Neural progenitor cell (in vitro differentiated cells): ENCODE data around the gene EIF3B. TPM values are rescaled to one million over a fixed set of nuclear protein-coding genes. Genes with fewer than 3 reads are reported as not detected.

ENCODE experiments used
- DNase-seq: peaks from one replicate; pipeline ENCODE4 v3.0.0-alpha.2; 2016; ENCODE audit warnings: low spot score
- H2AFZ ChIP-seq: fragments of 200-600 bp; sonication (generic); replicated peaks from 2 replicates; pipeline ENCODE4 v1.6.1; 2016; ENCODE audit warnings: antibody characterized with exemption
- H3F3A ChIP-seq: fragments of 200-600 bp; sonication (generic); 2 replicates; pipeline ENCODE4 v1.6.1; 2016; ENCODE audit warnings: antibody characterized with exemption, low read depth
- H3K27ac ChIP-seq: fragments of 200-600 bp; sonication (generic); 2 replicates; pipeline ENCODE4 v1.5.1; 2016; ENCODE audit warnings: mild to moderate bottlenecking
- H3K27me3 ChIP-seq: fragments of 200-600 bp; sonication (generic); 2 replicates; pipeline ENCODE4 v1.6.1; 2016; ENCODE audit warnings: mild to moderate bottlenecking, moderate library complexity
- H3K36me3 ChIP-seq: fragments of 200-600 bp; sonication (generic); 2 replicates; pipeline ENCODE4 v1.5.1; 2016
- H3K4me1 ChIP-seq: fragments of 200-600 bp; sonication (generic); 2 replicates; pipeline ENCODE4 v1.6.1; 2016; ENCODE audit warnings: mixed run types
- H3K4me2 ChIP-seq: fragments of 200-600 bp; sonication (generic); 2 replicates; pipeline ENCODE4 v1.6.1; 2016
- H3K4me3 ChIP-seq: fragments of 200-600 bp; sonication (generic); 2 replicates; pipeline ENCODE4 v1.5.1; 2016
- H3K79me2 ChIP-seq: fragments of 200-600 bp; sonication (generic); 2 replicates; pipeline ENCODE4 v1.6.1; 2016; ENCODE audit warnings: low read depth
- H3K9ac ChIP-seq: fragments of 200-600 bp; sonication (generic); 2 replicates; pipeline ENCODE4 v1.6.1; 2016
- H3K9me3 ChIP-seq: fragments of 200-600 bp; sonication (generic); 2 replicates; pipeline ENCODE4 v1.5.1; 2016; ENCODE audit warnings: low read depth
- H4K20me1 ChIP-seq: fragments of 200-600 bp; sonication (generic); 2 replicates; pipeline ENCODE4 v1.6.1; 2016; ENCODE audit warnings: low read depth
- H3K27ac Mint-ChIP-seq: 3 replicates; pipeline ENCODE4 v1.8.0; 2021; ENCODE audit warnings: mixed read lengths
- H3K27me3 Mint-ChIP-seq: 2 replicates; pipeline ENCODE4 v1.8.0; 2022; ENCODE audit warnings: low read depth, mild to moderate bottlenecking, inconsistent platforms, moderate library complexity, mixed read lengths; ENCODE audit not compliant: insufficient read depth
- H3K36me3 Mint-ChIP-seq: 3 replicates; pipeline ENCODE4 v1.8.0; 2021; ENCODE audit warnings: mixed read lengths
- H3K4me1 Mint-ChIP-seq: 3 replicates; pipeline ENCODE4 v1.8.0; 2021; ENCODE audit warnings: mixed read lengths
- H3K4me3 Mint-ChIP-seq: 3 replicates; pipeline ENCODE4 v1.8.0; 2021; ENCODE audit warnings: mild to moderate bottlenecking, moderate library complexity, mixed read lengths
- H3K9me3 Mint-ChIP-seq: 3 replicates; pipeline ENCODE4 v1.8.0; 2020; ENCODE audit warnings: mixed read lengths
- EZH2 ChIP-seq: fragments of 200-600 bp; sonication (generic); IDR thresholded peaks from 2 replicates; pipeline ENCODE4 v1.6.1; 2017; ENCODE audit warnings: antibody characterized with exemption, mild to moderate bottlenecking, moderate library complexity
- EZH2phosphoT487 ChIP-seq: fragments of 200-600 bp; sonication (generic); IDR thresholded peaks from 2 replicates; pipeline ENCODE4 v1.6.1; 2017; ENCODE audit warnings: antibody characterized with exemption
- total RNA-seq: library from RNA; depleted of rRNA; stranded (reverse); fragments of >200 nt; gene quantifications from 2 replicates; pipeline ENCODE4 v1.2.3, GENCODE V29; 2015; ENCODE audit warnings: low replicate concordance
- TF ChIP-seq, protein P1 (sequence below): fragments of 200-600 bp; sonication (generic); IDR thresholded peaks from 2 replicates; pipeline ENCODE4 v1.5.1; 2017; ENCODE audit warnings: antibody characterized with exemption, mild to moderate bottlenecking

Gene EIF3B
- total RNA-seq, 1 donor from 2014 or later = 146 TPM

- no peaks in the 10 kb centered on the region for H4K20me1 ChIP-seq
- H3K36me3 ChIP-seq = no peaks in the 10 kb centered on the region
- no peak overlapping the region for H3K9ac ChIP-seq
- H3K79me2 ChIP-seq = peaks cover 12% of the 10 kb centered on the region
- no peak for DNase-seq
- Mint-ChIP-seq H3K9me3 (no peaks in the 10 kb centered on the region), H3K4me3 (no peak overlapping the region), H3K4me1 (peaks cover 6% of the 10 kb centered on the region), H3K27ac (no peak overlapping the region), H3K36me3 (no peaks in the 10 kb centered on the region), H3K27me3 (peaks cover 8% of the 10 kb centered on the region)
- no peak overlapping the region for H2AFZ ChIP-seq
- H3K27ac ChIP-seq = no peak overlapping the region
- no peak overlapping the region for H3K4me2 ChIP-seq
- TF ChIP-seq EZH2phosphoT487 (no peak), EZH2 (no peak)
- TF ChIP-seq, protein P1, sequence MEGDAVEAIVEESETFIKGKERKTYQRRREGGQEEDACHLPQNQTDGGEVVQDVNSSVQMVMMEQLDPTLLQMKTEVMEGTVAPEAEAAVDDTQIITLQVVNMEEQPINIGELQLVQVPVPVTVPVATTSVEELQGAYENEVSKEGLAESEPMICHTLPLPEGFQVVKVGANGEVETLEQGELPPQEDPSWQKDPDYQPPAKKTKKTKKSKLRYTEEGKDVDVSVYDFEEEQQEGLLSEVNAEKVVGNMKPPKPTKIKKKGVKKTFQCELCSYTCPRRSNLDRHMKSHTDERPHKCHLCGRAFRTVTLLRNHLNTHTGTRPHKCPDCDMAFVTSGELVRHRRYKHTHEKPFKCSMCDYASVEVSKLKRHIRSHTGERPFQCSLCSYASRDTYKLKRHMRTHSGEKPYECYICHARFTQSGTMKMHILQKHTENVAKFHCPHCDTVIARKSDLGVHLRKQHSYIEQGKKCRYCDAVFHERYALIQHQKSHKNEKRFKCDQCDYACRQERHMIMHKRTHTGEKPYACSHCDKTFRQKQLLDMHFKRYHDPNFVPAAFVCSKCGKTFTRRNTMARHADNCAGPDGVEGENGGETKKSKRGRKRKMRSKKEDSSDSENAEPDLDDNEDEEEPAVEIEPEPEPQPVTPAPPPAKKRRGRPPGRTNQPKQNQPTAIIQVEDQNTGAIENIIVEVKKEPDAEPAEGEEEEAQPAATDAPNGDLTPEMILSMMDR = no peak
- H3K4me3 ChIP-seq = no peak overlapping the region
- peaks cover 23% of the 10 kb centered on the region for H3F3A ChIP-seq
- no peaks in the 10 kb centered on the region for H3K4me1 ChIP-seq
- H3K9me3 ChIP-seq = no peaks in the 10 kb centered on the region
- H3K27me3 ChIP-seq = no peaks in the 10 kb centered on the region
Observed at GRCh38 chr7:2317556-2318293, 36.9 kb upstream of the EIF3B start.

GRCh38 chr7:2321020-2321419 is 33.6 kb upstream of the EIF3B start:
- Mint-ChIP-seq H3K27me3 (peaks cover 8% of the 10 kb centered on the region), H3K27ac (no peak overlapping the region), H3K4me3 (no peak overlapping the region), H3K36me3 (no peaks in the 10 kb centered on the region), H3K9me3 (no peaks in the 10 kb centered on the region), H3K4me1 (peaks cover 3% of the 10 kb centered on the region)
- DNase-seq = peak; percentile 60
- no peak for TF ChIP-seq EZH2phosphoT487
- TF ChIP-seq, protein P1 = peak; percentile 27
- H3K36me3 ChIP-seq = no peaks in the 10 kb centered on the region
- no peaks in the 10 kb centered on the region for H3K4me1 ChIP-seq
- H2AFZ ChIP-seq = no peak overlapping the region
- H3K9me3 ChIP-seq = no peaks in the 10 kb centered on the region
- H4K20me1 ChIP-seq = no peaks in the 10 kb centered on the region
- no peak overlapping the region for H3K4me3 ChIP-seq
- no peaks in the 10 kb centered on the region for H3K79me2 ChIP-seq
- no peak overlapping the region for H3K9ac ChIP-seq
- no peak overlapping the region for H3K4me2 ChIP-seq
- H3F3A ChIP-seq = peaks cover 9% of the 10 kb centered on the region
- H3K27ac ChIP-seq = no peak overlapping the region
- H3K27me3 ChIP-seq = no peaks in the 10 kb centered on the region

- Mint-ChIP-seq H3K27ac (no peak overlapping the region), H3K4me3 (no peak overlapping the region), H3K9me3 (no peaks in the 10 kb centered on the region), H3K36me3 (no peaks in the 10 kb centered on the region), H3K4me1 (peaks cover 3% of the 10 kb centered on the region), H3K27me3 (peaks cover 7% of the 10 kb centered on the region)
- Histone ChIP-seq H4K20me1 (no peaks in the 10 kb centered on the region), H3K4me1 (no peaks in the 10 kb centered on the region), H3K27me3 (no peaks in the 10 kb centered on the region), H3K79me2 (no peaks in the 10 kb centered on the region), H3K36me3 (no peaks in the 10 kb centered on the region), H3F3A (peaks cover 7% of the 10 kb centered on the region), H3K4me2 (no peak overlapping the region), H3K9me3 (no peaks in the 10 kb centered on the region), H3K4me3 (no peak overlapping the region), H3K27ac (no peak overlapping the region), H2AFZ (no peak overlapping the region), H3K9ac (no peak overlapping the region)
- TF ChIP-seq, protein P1 = no peak
- TF ChIP-seq EZH2 = no peak
- TF ChIP-seq EZH2phosphoT487 = no peak
- no peak for DNase-seq
Observed at GRCh38 chr7:2325162-2325561, 29.5 kb upstream of the EIF3B start.
